ENCODE data around the gene FRY. TPM values are rescaled to one million over a fixed set of nuclear protein-coding genes. Genes with fewer than 3 reads are reported as not detected.
A peak's percentile ranks its signal among the peaks of the same experiment; 100 is the strongest.

FRY gene
- total RNA-seq (2016; rRNA removed; fragmentation: Illumina TruSeq; extraction: Trizol) (8.2 and 14.8 TPM in 2 replicates), polyA plus RNA-seq (2011; rRNA removed) (13.1 and 14.6 TPM in 2 replicates), polyA minus RNA-seq (2011; rRNA and poly(A)+ RNA removed; ENCODE audit: low replicate concordance) (0.94 and 34.8 TPM in 2 replicates), Bru-seq, nascent RNA (percentile 65 among the genes with signal in this experiment), BruChase-seq, experiment 1, labeled RNA remaining after a 6-hour chase (percentile 68 among the genes with signal in this experiment), BruChase-seq, experiment 2, labeled RNA remaining after a 2-hour chase (percentile 64 among the genes with signal in this experiment)
- total RNA-seq (2016; cell fraction: cytosol; rRNA removed; fragmentation: Illumina TruSeq; extraction: Trizol; ENCODE audit: low read depth) = 0.79 and 2.0 TPM in 2 replicates
- 8.5 and 12.8 TPM in 2 replicates for total RNA-seq (2016; cell fraction: insoluble cytoplasmic fraction; rRNA removed; fragmentation: Illumina TruSeq; extraction: Trizol)
- total RNA-seq (2016; cell fraction: membrane; rRNA removed; fragmentation: Illumina TruSeq; extraction: Trizol) = 3.9 and 4.5 TPM in 2 replicates
- 17.8 and 23.0 TPM in 2 replicates for total RNA-seq (2016; cell fraction: nucleus; rRNA removed; fragmentation: Illumina TruSeq; extraction: Trizol)
- polyA plus RNA-seq (2011; cell fraction: cytosol; rRNA removed) = 9.9 and 10.4 TPM in 2 replicates
- 29.4 and 34.8 TPM in 2 replicates for polyA plus RNA-seq (2011; cell fraction: nucleus; rRNA removed)
- 9.7 and 12.6 TPM in 2 replicates for polyA plus RNA-seq (2012)
- 0.15 and 0.58 TPM in 2 replicates for polyA plus RNA-seq (2016; cell fraction: cytosol; fragmentation: Illumina TruSeq; extraction: Trizol; ENCODE audit: low read depth)
- 5.1 and 9.9 TPM in 2 replicates for polyA plus RNA-seq (2016; cell fraction: insoluble cytoplasmic fraction; fragmentation: Illumina TruSeq; extraction: Trizol; ENCODE audit: low read depth)
- polyA plus RNA-seq (2016; cell fraction: membrane; fragmentation: Illumina TruSeq; extraction: Trizol; ENCODE audit: low read depth) = 0.74 and 1.2 TPM in 2 replicates
- polyA plus RNA-seq (2016; cell fraction: nucleus; fragmentation: Illumina TruSeq; extraction: Trizol; ENCODE audit: insufficient read depth, low read depth) = 12.9 and 13.2 TPM in 2 replicates
- 19.9 and 22.5 TPM in 2 replicates for polyA minus RNA-seq (2011; cell fraction: cytosol; rRNA and poly(A)+ RNA removed)
- polyA minus RNA-seq (2011; cell fraction: nucleus; rRNA and poly(A)+ RNA removed) = 96.2 and 115 TPM in 2 replicates
- long read RNA-seq, experiment 1, partial matches to known transcripts = 2 of 7 reads
- long read RNA-seq, experiment 1, other reads (novel, unspliced or antisense) = 5 of 7 reads
- long read RNA-seq, experiment 2, partial matches to known transcripts = 6 of 16 reads
- long read RNA-seq, experiment 2, other reads (novel, unspliced or antisense) = 9 of 16 reads

GRCh38 chr13:32031025-32031814, at the start of gene FRY:
TSS of gene FRY (plus strand) at chr13:32031774. CDS start at chr13:32031796, 22 bp downstream.
- peaks cover 0 to 1% of the 10 kb centered on the region in 2 experiments; a peak in 1 of 5 replicates for H3K36me3 ChIP-seq (replicated peaks in 1 of 2; ENCODE audit: control insufficient read depth in 1 of 2, insufficient read depth in 2 of 2, low read length in 2 of 2)
- peak; percentile 94 for ATAC-seq
- peak within 1 kb of the TSS; percentile 80 for H3K27ac ChIP-seq (ENCODE audit: extremely low read length, insufficient read depth, low read length)
- peak within 1 kb of the TSS; percentile 68 for H2AFZ ChIP-seq (ENCODE audit: low read length)
- WGBS (ENCODE audit: low lambda C conversion rate) = 2% methylated on average over 9 of the region's 59 CpGs
- H3K9me3 ChIP-seq (ENCODE audit: low read length) = no peaks in the 10 kb centered on the region
- peak within 1 kb of the TSS; percentile 65 to 88 (median 83) for H3K4me3 ChIP-seq (replicated peaks in 1 of 3; ENCODE audit: insufficient read depth in 1 of 3, low read depth in 2 of 3, low read length in 3 of 3)
- TSS peak; percentile 51 for BruUV-seq (replicated peaks)
- no peaks in the 10 kb centered on the region; a peak in 1 of 5 replicates for H3K27me3 ChIP-seq (ENCODE audit: control insufficient read depth in 1 of 2, insufficient read depth in 2 of 2, low read length in 2 of 2)
- ChIA-PET CTCF (ENCODE audit: low intra/inter-chr PET ratio, low total read pairs) (no interaction called here), POLR2A (interaction anchor here (0.7 to 3.2 kb wide), 8 partner anchors 10 to 229 kb away, joined by 3 to 15 read pairs (median 4); no protein-coding TSS in a partner anchor)
- peaks cover 65% of the 10 kb centered on the region for H3K4me1 ChIP-seq (ENCODE audit: insufficient read depth, low read length)
- no peak for FAIRE-seq
- H3K4me2 ChIP-seq (ENCODE audit: low read depth, low read length) = peak within 1 kb of the TSS; percentile 74
- intact Hi-C loops (cut with micrococcal nuclease; ENCODE audit: unreplicated experiment) (loop anchor here (1.0 to 5.0 kb wide), 5 partner anchors 28 to 211 kb away; no protein-coding TSS in a partner anchor), in situ Hi-C loops (cut with HindIII; ENCODE audit: extremely low pct_ligation_motif_present, low pct_unique_long_range_greater_than_20kb) (loop anchor here (25.0 kb wide), 2 partner anchors 106 to 406 kb away; partner anchors contain the start of gene N4BP2L1)
- H3K9ac ChIP-seq (ENCODE audit: insufficient read depth, low read depth, low read length) = peak within 1 kb of the TSS; percentile 72
- DNase-seq (ENCODE audit: low spot score) = peak; percentile 74
- no peaks in the 10 kb centered on the region for H4K20me1 ChIP-seq (ENCODE audit: insufficient read depth, low read length)
- peaks cover 40% of the 10 kb centered on the region for H3K79me2 ChIP-seq (ENCODE audit: insufficient read depth, low read length)
- TF ChIP-seq HES4 (CRISPR knock-in tag; IDR thresholded peaks at IDR 0.05; ENCODE audit: borderline replicate concordance) = peak; percentile 55; the same call in 1 of the 2 replicates
- peak; percentile 81 for TF ChIP-seq ZNF18 (CRISPR knock-in tag; IDR thresholded peaks at IDR 0.05; ENCODE audit: insufficient replicate concordance)
- TF ChIP-seq RXRA (CRISPR knock-in tag; IDR thresholded peaks at IDR 0.05) = peak; percentile 15
- peak; percentile 57 for TF ChIP-seq KAT8 (CRISPR knock-in tag; IDR thresholded peaks at IDR 0.05)
- no peak for TF ChIP-seq ZNF510 (CRISPR knock-in tag; IDR thresholded peaks at IDR 0.05; ENCODE audit: low read depth)
- TF ChIP-seq ZC3H13 (CRISPR knock-in tag; IDR thresholded peaks at IDR 0.05) = no peak
- peak; percentile 30; the same call in 1 of the 2 replicates for TF ChIP-seq GMEB1 (CRISPR knock-in tag; IDR thresholded peaks at IDR 0.05; ENCODE audit: borderline replicate concordance)
- TF ChIP-seq ZNF292 (CRISPR knock-in tag; IDR thresholded peaks at IDR 0.05; ENCODE audit: borderline replicate concordance, low read depth) = peak; percentile 93
- no peak for TF ChIP-seq POLR2AphosphoS2 (IDR thresholded peaks at IDR 0.05; ENCODE audit: low read depth, low read length)
- 0 out of 2 replicates have a peak, but pooled peaks have one; percentile 13 for TF ChIP-seq ELF3 (CRISPR knock-in tag; IDR thresholded peaks at IDR 0.05)
- 0 out of 2 replicates have a peak, but pooled peaks have one; percentile 35 for TF ChIP-seq ZMYM2 (CRISPR knock-in tag; IDR thresholded peaks at IDR 0.05)
- TF ChIP-seq NRL (CRISPR knock-in tag; IDR thresholded peaks at IDR 0.05; ENCODE audit: borderline replicate concordance) = no peak; the same call in 1 of the 2 replicates
- peak; percentile 48; the same call in 1 of the 2 replicates for TF ChIP-seq ZFP82 (CRISPR knock-in tag; IDR thresholded peaks at IDR 0.05; ENCODE audit: borderline replicate concordance)
- peak; percentile 29; the same call in 1 of the 2 replicates for TF ChIP-seq NCOA2 (CRISPR knock-in tag; IDR thresholded peaks at IDR 0.05)

All from HepG2 (cell line).